WTC11 (cell line): Measurements from ENCODE around the gene ATP6V1G2. TPM values are rescaled to one million over a fixed set of nuclear protein-coding genes. Genes with fewer than 3 reads are reported as not detected.

Source experiments
- ATAC-seq: fragments of 200-7000 bp; cut with Tn5 transposase; 2 replicates; pipeline ENCODE4 v1.10.0; 2021; ENCODE audit warnings: mild to moderate bottlenecking, moderate library complexity
- CTCF ChIA-PET: fragments of 300-600 bp; sonication (Branson Sonifier 250); formaldehyde crosslinking; loops from one replicate; lab custom pipeline; 2021; ENCODE audit warnings: antibody characterized with exemption; lab: Charles Lee
- POLR2A ChIA-PET: fragments of 350-600 bp; sonication (Branson Sonifier 250); formaldehyde crosslinking; loops from one replicate; lab custom pipeline; 2021; ENCODE audit warnings: antibody characterized with exemption; lab: Charles Lee
- DNase-seq: peaks from one replicate; pipeline ENCODE4 v3.0.0; 2021; ENCODE audit warnings: low spot score
- H3K27ac Mint-ChIP-seq: 2 replicates; pipeline ENCODE4 v1.8.0; 2021; ENCODE audit warnings: mixed read lengths
- H3K27me3 Mint-ChIP-seq: 2 replicates; pipeline ENCODE4 v1.8.0; 2021; ENCODE audit warnings: low read depth, mild to moderate bottlenecking, moderate library complexity, mixed read lengths
- H3K36me3 Mint-ChIP-seq: 2 replicates; pipeline ENCODE4 v1.8.0; 2021; ENCODE audit warnings: mixed read lengths
- H3K4me1 Mint-ChIP-seq: 2 replicates; pipeline ENCODE4 v1.8.0; 2022; ENCODE audit warnings: mixed read lengths
- H3K4me3 Mint-ChIP-seq: 2 replicates; pipeline ENCODE4 v1.8.0; 2021; ENCODE audit warnings: mild to moderate bottlenecking, moderate library complexity, mixed read lengths
- H3K9me3 Mint-ChIP-seq: 2 replicates; pipeline ENCODE4 v1.8.0; 2021; ENCODE audit warnings: mixed read lengths
- GRHL2 ChIP-seq: fragments of 250-450 bp; sonication (Bioruptor Pico); IDR thresholded peaks from 2 replicates; pipeline ENCODE4 v1.8.0; 2022; ENCODE audit warnings: mild to moderate bottlenecking, moderate library complexity; ENCODE audit not compliant: insufficient replicate concordance, severe bottlenecking
- IRF1 ChIP-seq: sonication (generic); formaldehyde crosslinking; IDR thresholded peaks from 2 replicates; pipeline ENCODE4 v1.8.0; 2023; ENCODE audit warnings: missing genetic modification reagents
- JUN ChIP-seq: sonication (generic); formaldehyde crosslinking; IDR thresholded peaks from 2 replicates; pipeline ENCODE4 v1.8.0; 2023; ENCODE audit warnings: mild to moderate bottlenecking, missing genetic modification reagents
- KAT7 ChIP-seq: sonication (generic); formaldehyde crosslinking; IDR thresholded peaks from 2 replicates; pipeline ENCODE4 v1.8.1; 2023; ENCODE audit warnings: missing genetic modification reagents, mild to moderate bottlenecking, borderline replicate concordance
- MAX ChIP-seq: sonication (generic); formaldehyde crosslinking; IDR thresholded peaks from 2 replicates; pipeline ENCODE4 v1.8.0; 2022; ENCODE audit warnings: mild to moderate bottlenecking, missing genetic modification reagents
- MYBL2 ChIP-seq: sonication (generic); formaldehyde crosslinking; IDR thresholded peaks from 2 replicates; pipeline ENCODE4 v1.8.1; 2023; ENCODE audit warnings: mild to moderate bottlenecking, moderate library complexity, missing genetic modification reagents
- NFATC4 ChIP-seq: fragments of 250-450 bp; sonication (Bioruptor Pico); IDR thresholded peaks from 2 replicates; pipeline ENCODE4 v1.9.0; 2021; ENCODE audit warnings: mild to moderate bottlenecking
- NFYB ChIP-seq: sonication (generic); formaldehyde crosslinking; conservative IDR thresholded peaks from 2 replicates; pipeline ENCODE4 v1.8.0; 2022; ENCODE audit warnings: low read depth, missing genetic modification reagents
- NR2C2 ChIP-seq: sonication (generic); formaldehyde crosslinking; IDR thresholded peaks from 2 replicates; pipeline ENCODE4 v1.8.0; 2022; ENCODE audit warnings: mild to moderate bottlenecking, missing genetic modification reagents
- RORB ChIP-seq: fragments of 250-450 bp; sonication (Bioruptor Pico); IDR thresholded peaks from 2 replicates; pipeline ENCODE4 v1.9.0; 2021; ENCODE audit warnings: mild to moderate bottlenecking
- TEAD4 ChIP-seq: sonication (generic); formaldehyde crosslinking; IDR thresholded peaks from 2 replicates; pipeline ENCODE4 v1.8.0; 2022; ENCODE audit warnings: mild to moderate bottlenecking, missing genetic modification reagents
- TP53 ChIP-seq: sonication (generic); formaldehyde crosslinking; IDR thresholded peaks from 2 replicates; pipeline ENCODE4 v1.8.1; 2023; ENCODE audit warnings: mild to moderate bottlenecking, missing genetic modification reagents
- ZBTB21 ChIP-seq: sonication (generic); formaldehyde crosslinking; IDR thresholded peaks from 2 replicates; pipeline ENCODE4 v1.8.1; 2023; ENCODE audit warnings: mild to moderate bottlenecking, missing genetic modification reagents, borderline replicate concordance
- ZNF138 ChIP-seq: sonication (generic); formaldehyde crosslinking; conservative IDR thresholded peaks from 2 replicates; pipeline ENCODE4 v1.8.1; 2022; ENCODE audit warnings: mild to moderate bottlenecking, moderate library complexity, missing genetic modification reagents
- ZNF396 ChIP-seq: fragments of 250-450 bp; sonication (Bioruptor Pico); IDR thresholded peaks from 2 replicates; pipeline ENCODE4 v1.8.0; 2021; ENCODE audit warnings: mild to moderate bottlenecking, moderate library complexity, borderline replicate concordance
- total RNA-seq: library from RNA; stranded (reverse); gene quantifications from 3 replicates; pipeline ENCODE4 v1.2.3, GENCODE V29; 2021
- TF ChIP-seq, protein P1 (sequence below): fragments of 250-450 bp; sonication (Bioruptor Pico); IDR thresholded peaks from 2 replicates; pipeline ENCODE4 v2.1.2; 2022; ENCODE audit warnings: mild to moderate bottlenecking, moderate library complexity
- TF ChIP-seq, protein P2 (sequence below): sonication (generic); formaldehyde crosslinking; IDR thresholded peaks from 2 replicates; pipeline ENCODE4 v1.8.1; 2022; ENCODE audit warnings: missing genetic modification reagents, borderline replicate concordance
- TF ChIP-seq, protein P3 (sequence below): fragments of 250-450 bp; sonication (Bioruptor Pico); IDR thresholded peaks from 2 replicates; pipeline ENCODE4 v1.9.0; 2021; ENCODE audit warnings: mild to moderate bottlenecking

ATP6V1G2 gene
- total RNA-seq, 1 experiment from 2014 or later: 4.0 TPM

- H3K36me3 Mint-ChIP-seq: no peaks in the 10 kb centered on the region
- peaks cover 24% of the 10 kb centered on the region for H3K27me3 Mint-ChIP-seq
- CTCF ChIA-PET: interaction anchor here (0.5 to 3.4 kb wide), 3 partner anchors 13 to 26 kb away, joined by 4 to 25 read pairs (median 21); partner anchors contain the start of gene LST1
- no peak for DNase-seq
- POLR2A ChIA-PET: no interaction called here
- ATAC-seq: no peak
- no peaks in the 10 kb centered on the region for H3K9me3 Mint-ChIP-seq
- TF ChIP-seq, protein P1, sequence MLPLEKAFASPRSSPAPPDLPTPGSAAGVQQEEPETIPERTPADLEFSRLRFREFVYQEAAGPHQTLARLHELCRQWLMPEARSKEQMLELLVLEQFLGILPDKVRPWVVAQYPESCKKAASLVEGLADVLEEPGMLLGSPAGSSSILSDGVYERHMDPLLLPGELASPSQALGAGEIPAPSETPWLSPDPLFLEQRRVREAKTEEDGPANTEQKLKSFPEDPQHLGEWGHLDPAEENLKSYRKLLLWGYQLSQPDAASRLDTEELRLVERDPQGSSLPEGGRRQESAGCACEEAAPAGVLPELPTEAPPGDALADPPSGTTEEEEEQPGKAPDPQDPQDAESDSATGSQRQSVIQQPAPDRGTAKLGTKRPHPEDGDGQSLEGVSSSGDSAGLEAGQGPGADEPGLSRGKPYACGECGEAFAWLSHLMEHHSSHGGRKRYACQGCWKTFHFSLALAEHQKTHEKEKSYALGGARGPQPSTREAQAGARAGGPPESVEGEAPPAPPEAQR (CRISPR knock-in tag): no peak
- TF ChIP-seq TEAD4 (CRISPR knock-in tag) (no peak), ZNF396 (no peak), IRF1 (no peak), NFYB (CRISPR knock-in tag) (no peak), NR2C2 (CRISPR knock-in tag) (no peak), ZNF138 (CRISPR knock-in tag) (no peak), JUN (CRISPR knock-in tag) (no peak), GRHL2 (CRISPR knock-in tag) (no peak), KAT7 (CRISPR knock-in tag) (no peak)
- TF ChIP-seq, protein P2, sequence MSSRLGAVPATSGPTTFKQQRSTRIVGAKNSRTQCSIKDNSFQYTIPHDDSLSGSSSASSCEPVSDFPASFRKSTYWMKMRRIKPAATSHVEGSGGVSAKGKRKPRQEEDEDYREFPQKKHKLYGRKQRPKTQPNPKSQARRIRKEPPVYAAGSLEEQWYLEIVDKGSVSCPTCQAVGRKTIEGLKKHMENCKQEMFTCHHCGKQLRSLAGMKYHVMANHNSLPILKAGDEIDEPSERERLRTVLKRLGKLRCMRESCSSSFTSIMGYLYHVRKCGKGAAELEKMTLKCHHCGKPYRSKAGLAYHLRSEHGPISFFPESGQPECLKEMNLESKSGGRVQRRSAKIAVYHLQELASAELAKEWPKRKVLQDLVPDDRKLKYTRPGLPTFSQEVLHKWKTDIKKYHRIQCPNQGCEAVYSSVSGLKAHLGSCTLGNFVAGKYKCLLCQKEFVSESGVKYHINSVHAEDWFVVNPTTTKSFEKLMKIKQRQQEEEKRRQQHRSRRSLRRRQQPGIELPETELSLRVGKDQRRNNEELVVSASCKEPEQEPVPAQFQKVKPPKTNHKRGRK: no peak
- TF ChIP-seq, protein P3, sequence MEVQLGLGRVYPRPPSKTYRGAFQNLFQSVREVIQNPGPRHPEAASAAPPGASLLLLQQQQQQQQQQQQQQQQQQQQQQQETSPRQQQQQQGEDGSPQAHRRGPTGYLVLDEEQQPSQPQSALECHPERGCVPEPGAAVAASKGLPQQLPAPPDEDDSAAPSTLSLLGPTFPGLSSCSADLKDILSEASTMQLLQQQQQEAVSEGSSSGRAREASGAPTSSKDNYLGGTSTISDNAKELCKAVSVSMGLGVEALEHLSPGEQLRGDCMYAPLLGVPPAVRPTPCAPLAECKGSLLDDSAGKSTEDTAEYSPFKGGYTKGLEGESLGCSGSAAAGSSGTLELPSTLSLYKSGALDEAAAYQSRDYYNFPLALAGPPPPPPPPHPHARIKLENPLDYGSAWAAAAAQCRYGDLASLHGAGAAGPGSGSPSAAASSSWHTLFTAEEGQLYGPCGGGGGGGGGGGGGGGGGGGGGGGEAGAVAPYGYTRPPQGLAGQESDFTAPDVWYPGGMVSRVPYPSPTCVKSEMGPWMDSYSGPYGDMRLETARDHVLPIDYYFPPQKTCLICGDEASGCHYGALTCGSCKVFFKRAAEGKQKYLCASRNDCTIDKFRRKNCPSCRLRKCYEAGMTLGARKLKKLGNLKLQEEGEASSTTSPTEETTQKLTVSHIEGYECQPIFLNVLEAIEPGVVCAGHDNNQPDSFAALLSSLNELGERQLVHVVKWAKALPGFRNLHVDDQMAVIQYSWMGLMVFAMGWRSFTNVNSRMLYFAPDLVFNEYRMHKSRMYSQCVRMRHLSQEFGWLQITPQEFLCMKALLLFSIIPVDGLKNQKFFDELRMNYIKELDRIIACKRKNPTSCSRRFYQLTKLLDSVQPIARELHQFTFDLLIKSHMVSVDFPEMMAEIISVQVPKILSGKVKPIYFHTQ (CRISPR knock-in tag): no peak
- TF ChIP-seq, all 79 proteins: peak for 0
- Mint-ChIP-seq H3K4me1 (peaks cover 19% of the 10 kb centered on the region), H3K27ac (no peak within 1 kb of the TSS), H3K4me3 (no peak within 1 kb of the TSS)
Measured at GRCh38 chr6:31572041-31572911, 25.9 kb upstream of the ATP6V1G2 start, which contains the start of gene LTA. LTA (plus strand) TSS chr6:31572289; CDS start chr6:31572743, 454 bp downstream.

DNA sequence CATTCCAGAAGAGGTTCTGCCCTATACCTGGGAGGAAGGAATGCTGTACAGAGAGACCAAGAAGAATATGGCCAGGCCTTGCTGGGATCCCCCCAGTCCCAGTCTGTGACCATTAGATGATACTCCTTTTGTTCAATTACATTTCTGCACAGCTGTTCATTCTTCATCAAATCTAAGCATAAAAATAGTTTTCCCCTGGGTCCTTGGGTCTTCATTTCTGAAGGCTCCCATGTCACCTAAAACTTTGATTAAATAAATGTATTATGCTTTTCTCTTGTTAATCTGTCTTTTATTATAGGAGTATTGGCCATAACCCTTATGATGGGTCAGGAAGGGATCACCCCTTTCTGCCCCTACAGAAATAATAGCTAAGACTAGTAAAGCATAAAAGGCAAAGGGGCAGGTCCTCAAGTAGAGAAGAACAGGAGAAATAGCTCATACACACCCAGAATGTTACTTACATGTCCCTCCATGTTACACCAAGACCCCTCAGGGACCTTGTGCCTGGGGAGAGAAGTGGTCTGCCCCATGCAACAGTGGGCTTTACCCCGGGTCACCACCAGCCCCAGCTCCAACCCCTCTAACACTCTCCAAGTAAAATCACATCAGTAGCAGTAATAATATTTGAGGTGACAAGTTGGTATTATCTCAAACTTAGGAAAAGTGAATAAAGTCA lies 23.6 kb upstream of the ATP6V1G2 start:
- Mint-ChIP-seq H3K36me3 (no peaks in the 10 kb centered on the region), H3K9me3 (no peaks in the 10 kb centered on the region), H3K27ac (no peak overlapping the region), H3K4me3 (no peak overlapping the region), H3K4me1 (peaks cover 19% of the 10 kb centered on the region), H3K27me3 (peaks cover 7% of the 10 kb centered on the region)
- TF ChIP-seq TP53 (CRISPR knock-in tag) (no peak), RORB (CRISPR knock-in tag) (no peak), MAX (no peak), ZBTB21 (no peak), NFATC4 (CRISPR knock-in tag) (no peak), MYBL2 (CRISPR knock-in tag) (no peak)
- ATAC-seq (no peak), DNase-seq (no peak)
- POLR2A ChIA-PET: no interaction called here
- CTCF ChIA-PET: interaction anchor here (0.8 to 3.8 kb wide), 2 partner anchors 11 to 19 kb away, joined by 3 to 36 read pairs; partner anchors contain the start of gene LTB
